Measurements from ENCODE around the gene SNAP23. TPM values are rescaled to one million over a fixed set of nuclear protein-coding genes. Genes with fewer than 3 reads are reported as not detected.

Gene SNAP23
- total and polyA plus RNA-seq, 8 donors: 14.2 to 39.4 (median 21.0) TPM

GRCh38 chr15:42474827-42475226, 20.6 kb upstream of the SNAP23 start:
- FAIRE-seq: no peak
- 63 to 73% methylated on average over 2 of the region's 2 CpGs for WGBS, 2 donors
- Histone ChIP-seq H3K27ac (no peak overlapping the region), H3K4me3 (no peak overlapping the region), H3K36me3 (no peaks in the 10 kb centered on the region), H3K27me3 (no peaks in the 10 kb centered on the region), H3K4me1 (peaks cover 0 to 4% (median 0%) of the 10 kb centered on the region in 3 donors), H3K9me3 (no peaks in the 10 kb centered on the region)
- TF ChIP-seq CTCF (IDR thresholded peaks at IDR 0.05): no peak
- no peak for DNase-seq
- intact Hi-C loops (cut with DNase I): no loop called here
- ATAC-seq: peak in 1 of 4 donors; percentile 43

- Histone ChIP-seq H3K36me3 (no peaks in the 10 kb centered on the region), H3K9me3 (no peaks in the 10 kb centered on the region), H3K4me3 (no peak overlapping the region), H3K27me3 (no peaks in the 10 kb centered on the region), H3K27ac (no peak overlapping the region), H3K4me1 (no peaks in the 10 kb centered on the region)
- FAIRE-seq: no peak
- intact Hi-C loops (cut with DNase I): no loop called here
- WGBS, 2 donors: 95 to 100% methylated on average over 6 of the region's 6 CpGs
- TF ChIP-seq CTCF (IDR thresholded peaks at IDR 0.05): no peak
- no peak for DNase-seq
- ATAC-seq: no peak
These were observed 12.7 kb upstream of the SNAP23 start for GRCh38 chr15:42482701-42483100.

- Histone ChIP-seq H3K36me3 (no peaks in the 10 kb centered on the region), H3K4me1 (peaks cover 0 to 3% (median 0%) of the 10 kb centered on the region in 3 donors), H3K9me3 (no peaks in the 10 kb centered on the region), H3K4me3 (no peak overlapping the region), H3K27me3 (no peaks in the 10 kb centered on the region), H3K27ac (no peak overlapping the region)
- ATAC-seq (no peak), FAIRE-seq (no peak), DNase-seq (no peak)
- intact Hi-C loops (cut with DNase I): no loop called here
- no peak for TF ChIP-seq CTCF (IDR thresholded peaks at IDR 0.05)
- WGBS, 2 donors: 98 to 100% methylated on average over 1 of the region's 1 CpG
These were observed 11.8 kb upstream of the SNAP23 start for GRCh38 chr15:42483677-42484076.

- no peak for TF ChIP-seq CTCF (IDR thresholded peaks at IDR 0.05)
- no peaks in the 10 kb centered on the region for H3K36me3 ChIP-seq
- ATAC-seq: peak in 2 of 4 donors; percentile 1 to 2
- 2 to 3% methylated on average over 11 of the region's 11 CpGs for WGBS, 2 donors
- FAIRE-seq: no peak
- H3K4me3 ChIP-seq: peak overlapping the region; percentile 70 to 95 (median 79)
- DNase-seq: no peak
- H3K4me1 ChIP-seq: peaks cover 0 to 22% (median 7%) of the 10 kb centered on the region in 3 donors
- intact Hi-C loops (cut with DNase I): no loop called here
- no peaks in the 10 kb centered on the region for H3K9me3 ChIP-seq
- H3K27me3 ChIP-seq: no peaks in the 10 kb centered on the region
- peak overlapping the region; percentile 81 to 92 (median 84) for H3K27ac ChIP-seq
These were observed 5.2 kb upstream of the SNAP23 start for GRCh38 chr15:42490291-42490670.

- no peaks in the 10 kb centered on the region for H3K36me3 ChIP-seq
- TF ChIP-seq CTCF (IDR thresholded peaks at IDR 0.05): no peak
- DNase-seq (peak; percentile 82 to 93 (median 86)), ATAC-seq (peak; percentile 70 to 81 (median 78)), FAIRE-seq (no peak)
- peak within 1 kb of the TSS; percentile 81 to 92 (median 84) for H3K27ac ChIP-seq
- WGBS, 2 donors: 0% methylated on average over 48 to 51 of the region's 51 CpGs
- peak within 1 kb of the TSS; percentile 70 to 95 (median 79) for H3K4me3 ChIP-seq
- H3K4me1 ChIP-seq: peaks cover 0 to 22% (median 7%) of the 10 kb centered on the region in 3 donors
- H3K9me3 ChIP-seq: no peaks in the 10 kb centered on the region
- intact Hi-C loops (cut with DNase I): no loop called here
- no peaks in the 10 kb centered on the region for H3K27me3 ChIP-seq
These were observed 4.5 kb upstream of the SNAP23 start, which contains the start of gene ZNF106 for GRCh38 chr15:42490671-42491538. ZNF106 (minus strand) TSS chr15:42491141; CDS start chr15:42472289, 18,852 bp downstream.
